ENCODE data around the gene TMPRSS11E.

DNA sequence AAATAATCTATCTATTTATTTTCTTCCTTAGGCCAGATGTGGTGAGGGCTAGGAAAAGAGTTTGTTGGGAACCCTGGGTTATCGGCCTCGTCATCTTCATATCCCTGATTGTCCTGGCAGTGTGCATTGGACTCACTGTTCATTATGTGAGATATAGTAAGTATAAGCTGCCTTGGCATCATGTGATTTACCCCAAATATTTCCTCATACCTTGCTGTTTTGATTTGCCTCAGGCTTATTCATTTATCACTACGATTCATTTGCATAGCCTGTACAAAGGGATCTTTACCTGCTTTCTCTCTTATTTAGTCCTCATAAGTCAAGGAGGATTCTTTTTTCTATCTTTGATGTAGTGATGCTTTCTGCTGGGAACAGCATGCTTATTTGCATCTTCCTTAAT, 14.5 kb downstream of the TMPRSS11E start:
- TF ChIP-seq, protein P1, sequence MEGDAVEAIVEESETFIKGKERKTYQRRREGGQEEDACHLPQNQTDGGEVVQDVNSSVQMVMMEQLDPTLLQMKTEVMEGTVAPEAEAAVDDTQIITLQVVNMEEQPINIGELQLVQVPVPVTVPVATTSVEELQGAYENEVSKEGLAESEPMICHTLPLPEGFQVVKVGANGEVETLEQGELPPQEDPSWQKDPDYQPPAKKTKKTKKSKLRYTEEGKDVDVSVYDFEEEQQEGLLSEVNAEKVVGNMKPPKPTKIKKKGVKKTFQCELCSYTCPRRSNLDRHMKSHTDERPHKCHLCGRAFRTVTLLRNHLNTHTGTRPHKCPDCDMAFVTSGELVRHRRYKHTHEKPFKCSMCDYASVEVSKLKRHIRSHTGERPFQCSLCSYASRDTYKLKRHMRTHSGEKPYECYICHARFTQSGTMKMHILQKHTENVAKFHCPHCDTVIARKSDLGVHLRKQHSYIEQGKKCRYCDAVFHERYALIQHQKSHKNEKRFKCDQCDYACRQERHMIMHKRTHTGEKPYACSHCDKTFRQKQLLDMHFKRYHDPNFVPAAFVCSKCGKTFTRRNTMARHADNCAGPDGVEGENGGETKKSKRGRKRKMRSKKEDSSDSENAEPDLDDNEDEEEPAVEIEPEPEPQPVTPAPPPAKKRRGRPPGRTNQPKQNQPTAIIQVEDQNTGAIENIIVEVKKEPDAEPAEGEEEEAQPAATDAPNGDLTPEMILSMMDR (IDR thresholded peaks at IDR 0.05) = no peak
- TF ChIP-seq EZH2phosphoT487 (IDR thresholded peaks at IDR 0.05) = no peak
